RPMI7951 (cell line): ENCODE data around the gene JAZF1. TPM values are rescaled to one million over a fixed set of nuclear protein-coding genes. Genes with fewer than 3 reads are reported as not detected.

Source experiments
- DNase-seq: peaks from one replicate; pipeline ENCODE4 v3.0.0-alpha.2; 2012; ENCODE audit warnings: low read depth
- total RNA-seq: library from RNA; depleted of rRNA; stranded (reverse); fragments of >200 nt; shearing (Covaris generic); gene quantifications from 2 replicates; pipeline ENCODE4 v1.2.3, GENCODE V29; 2014

Gene JAZF1
- total RNA-seq, 1 experiment from 2014 or later = 11.3 TPM

DNA sequence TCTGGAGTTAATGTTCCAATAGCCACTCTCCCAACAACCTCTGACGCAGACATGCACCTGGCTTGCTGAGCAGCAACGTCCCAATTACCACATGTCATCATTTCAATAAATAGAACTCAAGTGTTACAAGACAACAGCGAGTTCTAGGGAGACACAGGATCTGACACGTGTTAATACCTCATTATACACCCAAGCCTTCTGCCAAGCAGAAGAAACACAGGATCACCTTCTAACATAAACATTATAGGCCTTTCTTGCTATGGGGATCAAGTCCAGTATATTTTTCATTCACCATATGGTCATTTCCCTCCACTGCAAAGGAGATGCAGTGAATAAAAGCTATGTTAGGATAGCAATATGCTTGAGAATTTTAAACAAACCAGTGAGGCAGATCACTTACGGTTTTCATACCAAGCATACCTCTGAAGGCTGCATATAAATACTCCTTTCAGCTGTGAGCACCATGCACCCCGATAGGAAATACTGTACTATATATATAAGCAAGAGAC is 74.2 kb downstream of the JAZF1 start:
- DNase-seq = no peak

DNA sequence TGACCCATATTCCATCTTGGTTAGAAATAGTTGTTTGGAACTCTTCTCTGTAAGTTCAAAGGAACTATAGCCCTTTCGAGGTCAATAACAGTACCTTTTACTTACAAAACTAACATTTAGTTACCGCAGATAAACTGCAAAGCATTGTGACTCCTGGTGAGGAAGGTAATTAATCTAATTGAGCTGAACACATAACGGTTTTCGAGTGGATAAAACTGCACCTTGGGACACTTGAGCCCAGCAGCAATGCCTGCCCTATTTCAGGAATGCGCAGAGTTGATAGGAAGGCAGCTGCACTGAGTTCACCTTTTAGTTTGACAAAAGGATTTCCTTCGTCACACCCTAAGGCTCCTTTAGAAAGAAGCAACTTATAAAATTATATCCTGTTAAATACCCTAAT is 75.4 kb downstream of the JAZF1 start:
- no peak for DNase-seq

DNA sequence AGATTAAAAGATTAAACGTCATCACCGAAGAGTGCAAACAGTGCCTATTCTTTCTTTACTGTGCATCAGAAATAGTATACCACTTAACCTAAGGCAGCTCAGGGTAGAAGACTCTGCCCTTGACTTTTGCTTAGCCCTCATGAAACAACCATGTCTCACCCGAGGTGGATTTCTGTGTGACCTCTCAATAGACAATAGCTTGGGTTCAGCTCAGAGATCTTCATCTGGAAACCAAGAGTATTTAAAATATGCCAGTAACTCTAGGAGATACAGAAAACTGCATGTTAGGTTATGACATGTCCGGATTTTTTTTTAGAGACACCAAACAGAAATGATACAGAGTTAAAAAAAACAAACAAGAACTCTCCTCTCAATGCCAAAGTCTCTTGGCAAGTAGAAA is 75.8 kb downstream of the JAZF1 start:
- DNase-seq = no peak

DNA sequence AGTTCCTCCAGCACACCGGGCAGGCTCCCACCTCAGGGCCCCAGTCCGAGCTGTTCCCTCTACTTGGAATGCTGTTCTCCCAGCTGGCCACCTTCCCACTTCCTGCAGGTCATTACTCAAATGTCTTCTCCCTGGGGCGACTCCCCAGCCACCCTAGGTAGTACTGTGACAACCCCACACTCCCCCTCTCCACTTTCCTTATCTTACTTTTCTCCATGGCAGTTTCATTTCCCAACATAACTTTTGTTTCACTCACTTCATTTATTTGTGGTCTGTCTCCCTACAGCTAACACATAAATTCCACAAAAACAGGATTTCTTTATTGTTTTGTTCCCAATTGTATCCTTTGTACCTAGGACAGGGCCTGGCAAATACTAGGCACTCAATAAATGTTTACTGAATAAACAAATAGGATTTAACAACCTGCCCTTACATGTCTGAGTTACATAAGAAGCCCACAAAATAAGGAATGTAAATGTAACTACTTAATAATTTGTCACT is 76.5 kb downstream of the JAZF1 start:
- peak; percentile 69 for DNase-seq

- peak; percentile 87 for DNase-seq
Observed at GRCh38 chr7:28102797-28103196, 77.8 kb downstream of the JAZF1 start.

DNA sequence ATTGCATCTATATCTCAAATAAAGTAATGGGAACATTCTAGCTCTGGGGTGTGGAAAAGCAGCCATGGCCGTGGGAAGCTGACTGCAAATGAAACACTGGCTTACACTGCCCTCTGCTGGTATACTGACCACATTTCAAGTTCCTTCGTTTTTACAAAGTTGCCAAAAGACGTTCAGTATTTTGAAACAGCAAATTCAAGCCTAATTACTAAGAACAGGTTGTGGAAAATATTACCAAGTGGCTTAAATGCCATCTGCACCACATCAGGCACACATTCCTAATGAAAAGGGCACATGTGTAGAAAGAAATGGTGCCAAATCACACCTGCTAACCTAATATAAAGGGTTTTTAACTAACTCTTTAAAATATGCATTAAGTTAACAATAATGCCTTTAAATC is 83.9 kb downstream of the JAZF1 start:
- peak; percentile 64 for DNase-seq

- DNase-seq = no peak
Observed at GRCh38 chr7:28095231-28095630, 85.4 kb downstream of the JAZF1 start.

DNA sequence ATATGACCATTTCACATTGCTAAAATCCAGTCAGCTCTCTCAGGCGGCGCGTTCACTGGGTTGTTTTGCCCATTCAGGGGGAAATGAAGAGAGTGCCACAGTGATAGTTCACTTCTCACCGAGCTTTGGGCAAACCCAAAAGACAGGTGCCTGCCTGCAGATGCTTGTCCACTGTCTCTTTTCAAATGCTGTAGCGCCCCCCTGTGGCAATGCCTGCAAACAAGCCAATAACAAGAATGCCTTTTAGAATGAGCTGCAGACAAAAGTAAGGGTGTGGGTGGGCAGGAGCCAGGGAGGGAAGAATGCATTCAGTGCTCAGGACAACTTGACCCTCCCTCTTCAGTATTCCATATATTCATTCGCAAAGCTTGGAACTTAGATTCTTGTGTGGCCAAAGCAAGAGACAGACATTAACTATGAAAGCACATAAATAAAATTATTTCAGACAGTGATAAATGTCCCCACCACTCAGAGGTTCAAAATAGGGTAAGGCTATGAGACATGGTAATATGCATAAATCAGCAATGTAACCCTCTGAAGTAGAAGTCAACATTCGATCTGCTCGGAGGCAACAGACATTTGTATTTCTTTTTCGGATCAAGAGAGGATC is 86.9 kb downstream of the JAZF1 start:
- DNase-seq = peak; percentile 51

DNA sequence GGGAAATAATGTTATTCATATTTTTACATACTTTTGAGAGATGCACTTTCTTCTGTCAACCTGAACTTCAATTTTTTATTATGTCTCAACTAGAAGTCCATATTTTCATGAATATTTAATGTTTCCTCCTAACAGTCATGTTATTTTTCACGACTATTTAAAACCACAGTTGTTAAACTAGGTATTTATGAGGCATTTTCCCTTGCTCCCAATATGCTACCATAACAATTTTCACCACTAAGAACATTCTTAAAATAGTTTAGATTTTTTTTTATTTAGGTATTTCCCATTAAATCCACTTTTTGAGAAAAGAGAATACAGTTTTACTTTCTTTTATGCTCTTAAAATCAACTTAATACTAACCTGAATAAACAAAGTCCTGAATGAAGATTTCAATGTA is 89.4 kb downstream of the JAZF1 start:
- DNase-seq = no peak

DNA sequence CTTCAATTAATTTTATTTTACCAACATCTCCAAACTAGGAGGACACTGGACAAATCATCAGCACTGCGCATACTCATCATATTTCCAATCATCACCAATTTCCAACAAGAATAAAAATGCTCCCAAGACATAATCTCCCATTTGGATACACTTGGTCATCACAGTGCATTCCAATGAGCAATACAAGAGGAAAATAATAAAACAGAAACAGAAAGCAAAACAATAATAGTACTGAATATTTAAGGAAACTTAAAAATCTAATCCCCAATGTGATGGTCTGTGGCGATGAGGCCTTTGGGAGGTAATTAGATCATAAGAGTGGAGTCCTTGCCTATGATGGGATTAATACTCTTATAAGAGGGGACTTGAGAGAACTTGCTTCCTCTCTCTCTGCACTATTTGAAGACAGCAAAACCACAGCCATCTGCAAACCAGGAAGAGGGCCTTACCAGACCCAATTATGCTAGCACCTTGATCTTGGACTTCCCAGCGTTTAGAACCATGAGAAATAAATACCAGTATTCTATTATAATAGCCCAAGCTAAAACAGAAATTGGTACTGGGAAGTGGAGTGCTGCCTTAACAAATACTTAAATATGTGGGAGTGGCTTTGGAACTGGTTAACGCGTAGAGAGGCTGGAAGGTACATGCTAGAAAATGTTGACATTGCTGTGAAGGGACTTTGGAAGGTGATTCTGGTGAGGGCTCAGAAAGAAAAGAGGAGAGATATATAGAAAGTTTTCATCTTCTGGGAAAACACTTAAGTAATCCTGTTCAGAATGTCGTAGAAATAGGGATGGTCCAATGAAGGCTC is 91.5 kb downstream of the JAZF1 start:
- no peak for DNase-seq

- no peak for DNase-seq
Observed at GRCh38 chr7:28088032-28088431, 92.6 kb downstream of the JAZF1 start.

- DNase-seq = no peak
Observed at GRCh38 chr7:28086198-28086597, 94.4 kb downstream of the JAZF1 start.

GRCh38 chr7:28083998-28084985 is 96.3 kb downstream of the JAZF1 start:
- DNase-seq = no peak

DNA sequence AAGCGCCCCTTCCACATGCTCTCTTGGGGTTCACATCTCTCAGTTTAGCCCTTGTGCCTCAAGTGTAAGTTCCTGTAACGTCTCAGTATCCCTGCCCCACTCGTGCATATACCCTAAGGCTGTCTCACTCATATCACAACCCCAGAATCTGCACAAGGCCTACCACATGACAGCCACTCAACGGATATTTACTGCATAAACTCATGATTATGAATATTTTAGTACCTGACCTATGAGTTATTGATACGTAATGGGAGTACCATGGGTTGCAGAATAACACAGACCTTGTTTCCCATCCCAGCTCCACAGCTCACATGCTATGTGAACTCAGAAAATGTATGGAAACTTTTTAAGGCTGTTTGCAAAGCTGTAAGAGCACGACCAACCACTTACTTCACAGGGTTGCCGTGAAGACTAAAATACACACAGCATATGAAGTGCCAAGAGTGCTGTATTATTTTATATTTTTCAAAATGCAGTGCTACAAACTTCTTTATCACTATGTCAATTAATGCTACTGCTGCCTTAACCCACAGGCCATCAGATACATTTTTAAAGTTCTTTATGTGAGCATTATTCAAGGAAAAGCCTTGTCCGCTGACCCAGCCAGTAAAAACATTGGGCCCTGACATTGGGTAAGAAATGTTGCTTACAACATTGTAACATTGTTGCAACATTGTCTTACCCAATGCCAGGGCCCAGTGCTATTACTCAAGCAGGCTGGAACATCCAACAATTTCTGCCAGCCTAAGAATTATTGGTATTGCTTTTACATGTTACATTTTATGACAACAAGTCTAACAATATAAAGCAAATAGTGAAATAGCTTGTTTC is 97.2 kb downstream of the JAZF1 start:
- no peak for DNase-seq

- DNase-seq = no peak
Observed at GRCh38 chr7:28082071-28082470, 98.5 kb downstream of the JAZF1 start.

DNA sequence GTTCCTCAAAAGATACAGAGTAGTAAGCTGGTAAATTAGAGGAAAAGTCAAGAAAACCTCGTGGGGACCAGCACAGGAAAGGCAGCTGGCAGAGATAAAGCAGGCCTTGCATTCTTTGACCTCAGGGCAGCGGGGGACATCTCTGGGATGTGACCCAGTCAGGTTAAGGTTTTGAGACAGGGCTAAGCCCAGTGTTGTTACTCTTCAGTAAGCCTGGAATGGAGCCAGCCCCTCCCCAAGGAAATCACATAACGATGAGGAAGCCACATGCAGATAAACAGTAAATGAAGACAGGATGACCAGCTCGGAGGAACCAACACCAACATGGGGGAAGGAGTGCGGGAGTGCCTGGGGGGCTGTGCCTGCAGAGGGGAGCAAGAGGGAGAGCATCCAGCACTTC is 99.6 kb downstream of the JAZF1 start:
- DNase-seq = peak; percentile 21

DNA sequence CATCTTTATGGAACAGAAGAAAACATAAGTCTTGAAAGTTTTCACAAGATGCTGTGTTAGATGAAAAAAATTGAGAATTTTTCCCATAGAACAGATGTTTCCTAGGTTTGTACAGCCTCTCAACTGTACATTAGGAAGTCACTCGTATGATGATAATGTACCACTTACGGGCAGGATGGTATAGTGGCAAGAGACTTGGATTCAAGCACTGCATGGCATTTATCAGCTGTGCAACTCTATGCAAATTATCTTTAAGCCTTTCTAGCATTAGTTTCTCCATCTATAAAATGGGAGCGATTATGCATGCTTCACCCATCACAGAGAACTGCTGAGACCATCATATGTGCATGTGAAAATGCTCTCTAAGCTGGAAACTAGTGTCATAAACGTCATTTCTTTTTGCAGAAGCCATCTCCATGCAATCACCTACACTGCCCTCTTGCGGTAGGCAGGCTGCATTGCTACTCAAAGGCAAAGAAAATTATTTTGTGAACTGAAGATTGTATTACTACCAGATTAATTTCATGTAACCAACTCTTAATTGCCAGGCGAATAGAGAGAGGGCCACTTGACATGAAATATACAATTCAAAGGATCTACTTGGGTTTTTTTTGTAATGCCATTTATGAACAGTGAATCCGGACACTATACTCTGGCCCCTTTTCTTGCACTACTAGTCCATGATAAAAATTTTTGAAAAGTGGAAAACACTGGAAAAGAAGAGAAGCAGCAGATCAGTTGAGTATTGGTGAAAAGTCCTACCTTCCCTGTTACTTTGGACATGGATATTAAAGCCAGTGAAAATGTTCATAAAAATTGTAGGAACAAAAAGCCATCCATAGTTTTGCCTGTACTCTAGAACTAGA is 102.3 kb downstream of the JAZF1 start:
- peak; percentile 53 for DNase-seq

GRCh38 chr7:28077616-28078015 is 103.0 kb downstream of the JAZF1 start:
- no peak for DNase-seq

DNA sequence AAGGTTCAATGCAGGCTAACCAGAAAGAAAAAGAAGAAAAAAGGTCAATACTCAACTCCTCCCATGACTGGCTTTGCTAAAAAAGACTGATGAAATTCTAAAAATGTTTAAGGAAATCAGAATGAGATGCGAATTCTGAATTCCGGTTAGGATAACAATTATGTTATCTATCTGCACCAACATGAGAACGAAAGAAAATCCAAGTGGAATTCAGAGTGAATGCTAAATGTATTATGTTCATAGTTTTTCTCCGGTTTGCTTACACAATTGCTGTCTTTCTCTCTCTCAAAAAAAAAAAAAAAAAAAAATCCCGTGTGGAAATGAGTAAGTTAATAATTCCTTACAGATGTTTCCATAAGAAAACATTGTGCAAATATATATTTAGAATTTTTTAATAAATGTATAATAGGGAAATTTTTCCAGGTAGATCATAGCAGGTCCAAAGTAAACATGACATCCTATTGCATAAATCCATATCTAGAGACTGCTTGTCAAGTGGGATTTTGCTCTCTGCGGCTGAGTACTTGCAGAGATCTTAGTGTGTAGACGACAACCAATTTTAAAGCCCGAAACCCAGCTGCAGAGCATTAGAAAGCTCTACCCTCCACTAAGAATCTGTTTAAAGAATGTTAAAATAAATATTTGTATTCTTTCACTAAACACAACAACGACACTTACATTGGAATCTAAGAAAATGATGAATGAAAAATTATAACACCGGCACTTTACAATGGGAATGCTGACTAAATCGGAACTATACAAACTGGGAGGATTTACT is 104.0 kb downstream of the JAZF1 start:
- no peak for DNase-seq
